HG02840 (cell line): ENCODE measurements around the gene TRAF7.

Source experiments
- ATAC-seq: cut with Tn5 transposase; IDR thresholded peaks from one replicate; pipeline ENCODE4 v1.9.1; 2021; ENCODE audit warnings: mild to moderate bottlenecking, moderate library complexity, moderate number of reproducible peaks; ENCODE audit not compliant: unreplicated experiment, low FRiP score

The TRAF7 gene

DNA sequence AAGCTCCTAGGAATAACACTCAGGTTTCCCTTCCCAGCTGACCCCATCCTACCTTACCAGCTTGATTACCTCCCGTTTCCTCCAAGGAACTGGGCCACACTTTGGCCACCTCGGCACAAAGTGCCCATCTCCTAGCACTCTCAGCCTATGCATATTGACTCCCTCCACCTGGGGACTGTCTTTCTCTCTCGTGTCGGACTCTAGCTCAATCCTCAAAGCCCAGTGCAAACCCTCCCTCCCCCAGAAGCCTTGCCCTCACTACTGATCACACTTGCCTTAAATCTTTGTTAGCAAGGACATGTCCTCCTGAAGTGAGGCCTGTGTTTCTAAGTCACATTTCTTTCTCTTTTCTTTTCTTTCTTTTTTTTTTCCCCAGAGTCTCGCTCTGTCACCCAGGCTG lies 9.7 kb upstream of the TRAF7 start:
- no peak for ATAC-seq

DNA sequence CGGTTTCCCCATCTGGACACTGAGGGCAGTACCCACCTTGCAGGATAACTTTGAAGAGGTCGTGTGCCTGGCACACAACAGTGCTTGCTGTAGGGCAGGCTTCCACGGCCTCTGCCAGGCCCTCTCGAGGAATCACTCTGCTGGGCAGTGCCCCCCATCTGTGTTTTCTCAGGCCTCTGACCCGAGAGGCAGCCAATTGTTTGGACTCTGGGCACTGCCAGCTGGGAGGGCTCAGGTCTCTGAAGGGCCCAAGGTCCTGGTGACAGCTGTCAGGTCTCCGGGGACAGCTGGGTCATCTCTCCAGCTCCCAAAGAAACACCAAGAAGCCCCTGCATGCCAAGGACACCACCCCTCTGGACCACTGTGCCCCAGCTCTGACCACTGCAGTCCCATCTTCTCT lies 8.2 kb upstream of the TRAF7 start:
- ATAC-seq: no peak

DNA sequence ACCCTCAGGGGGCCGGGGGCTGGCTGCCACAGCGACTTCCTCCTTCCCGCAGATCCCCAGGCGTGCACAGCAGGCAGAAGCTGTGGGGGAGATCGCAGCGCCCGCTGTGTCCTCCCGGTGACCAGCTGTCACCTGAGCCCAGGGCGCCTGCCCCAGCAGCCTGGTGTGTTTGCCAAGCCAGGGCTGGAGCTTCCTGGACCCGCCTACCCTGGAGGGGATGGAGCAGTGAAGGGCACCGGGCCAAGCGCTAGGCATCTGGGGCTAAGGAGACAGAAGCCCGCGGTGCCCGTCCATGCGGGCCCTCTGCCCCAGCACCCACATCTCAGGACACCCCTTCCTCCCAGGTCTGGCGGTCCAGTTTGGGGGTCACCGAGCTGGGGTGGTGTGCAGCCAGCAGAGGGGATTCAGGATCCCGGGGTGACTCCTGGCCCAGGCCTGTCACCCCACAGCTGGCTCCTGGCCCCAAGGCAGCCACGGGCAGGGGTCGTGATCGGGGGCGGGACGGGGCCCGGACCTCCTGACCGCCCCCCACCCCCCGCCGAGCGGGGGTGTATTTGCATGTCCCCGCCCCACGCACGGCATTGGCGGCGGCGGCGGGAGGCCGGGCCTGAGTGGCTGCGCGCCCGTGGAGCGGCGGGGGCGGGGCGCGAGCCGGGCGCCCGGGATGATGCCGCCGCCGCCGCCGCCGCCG lies 7.5 kb upstream of the TRAF7 start, which contains the start of gene RAB26:
Gene RAB26, plus strand, starts transcription at position 645 of the 691 bp plus-strand sequence. CDS start 159 bp downstream, outside the sequence.
- no peak for ATAC-seq

DNA sequence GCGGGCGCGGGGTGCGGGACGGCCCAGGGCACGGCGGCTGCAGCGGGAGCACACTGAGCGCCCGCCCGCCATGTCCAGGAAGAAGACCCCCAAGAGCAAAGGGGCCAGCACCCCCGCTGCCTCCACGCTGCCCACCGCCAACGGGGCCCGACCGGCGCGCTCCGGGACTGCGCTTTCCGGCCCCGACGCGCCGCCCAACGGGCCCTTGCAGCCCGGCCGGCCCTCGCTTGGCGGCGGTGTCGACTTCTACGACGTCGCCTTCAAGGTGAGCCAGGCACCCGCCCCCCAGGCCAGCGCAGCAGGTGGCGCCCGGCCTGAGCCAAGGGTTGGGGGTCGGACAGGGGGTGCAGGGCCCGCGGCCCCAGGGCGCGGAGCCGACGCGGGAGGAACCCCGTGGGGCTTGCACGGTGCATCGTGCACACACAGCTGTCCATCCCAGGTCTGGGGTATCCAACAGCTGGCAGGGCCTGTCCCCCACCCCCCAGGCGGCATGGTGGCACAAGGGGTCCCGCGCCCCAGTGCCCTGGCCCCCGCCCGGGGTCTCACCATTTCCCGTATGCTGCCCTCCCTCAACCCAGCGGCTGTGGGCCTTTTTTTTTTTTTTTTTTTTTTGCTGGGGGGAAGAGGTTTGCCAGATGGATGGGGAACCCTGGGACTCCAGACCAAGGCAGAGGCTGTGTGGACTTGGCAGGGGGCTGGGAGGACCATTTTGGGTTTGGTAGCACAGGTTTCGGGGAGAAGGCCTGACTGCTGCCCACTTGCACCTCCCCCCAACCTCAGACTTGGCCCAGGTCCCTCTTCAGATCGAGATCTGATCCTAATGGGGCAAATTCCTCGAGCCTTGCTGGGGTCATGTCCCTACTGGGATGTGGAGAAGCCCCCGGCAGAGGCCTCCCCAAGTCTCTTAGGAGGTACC lies 6.6 kb upstream of the TRAF7 start:
- no peak for ATAC-seq

DNA sequence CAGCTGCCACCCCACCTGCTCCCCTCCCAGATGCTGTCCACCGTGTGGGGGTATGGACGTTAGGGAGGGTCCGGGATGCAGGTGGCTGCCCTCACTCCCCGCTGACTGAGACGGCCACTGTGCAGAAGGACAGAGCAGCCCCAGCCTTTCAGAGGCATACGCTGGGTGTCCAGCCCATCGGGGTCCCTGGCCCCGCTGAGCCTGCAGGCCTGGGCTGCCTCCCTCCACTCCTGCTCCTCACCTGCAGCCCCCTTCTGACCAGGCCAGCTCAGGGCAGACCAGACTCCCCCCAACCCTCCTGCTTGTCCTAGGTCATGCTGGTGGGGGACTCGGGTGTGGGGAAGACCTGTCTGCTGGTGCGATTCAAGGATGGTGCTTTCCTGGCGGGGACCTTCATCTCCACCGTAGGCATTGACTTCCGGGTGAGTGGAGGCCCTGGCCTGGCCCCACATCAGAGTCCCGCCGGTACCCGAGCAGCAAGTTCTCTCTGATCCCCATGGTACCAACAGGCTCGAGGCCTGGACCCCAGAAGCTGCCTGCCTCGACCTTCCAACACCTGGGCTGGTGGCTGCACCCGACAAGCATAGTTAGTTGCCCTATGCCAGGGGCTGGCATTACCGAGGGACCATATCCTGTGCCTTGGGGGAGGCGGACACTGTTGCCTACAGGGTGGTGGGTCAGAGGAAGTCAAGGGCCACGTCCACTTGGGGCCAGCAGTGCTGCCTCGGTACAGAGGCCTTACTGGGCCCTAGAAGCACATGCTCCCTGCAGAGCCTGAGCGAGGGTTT lies 5.8 kb upstream of the TRAF7 start:
- ATAC-seq: no peak

DNA sequence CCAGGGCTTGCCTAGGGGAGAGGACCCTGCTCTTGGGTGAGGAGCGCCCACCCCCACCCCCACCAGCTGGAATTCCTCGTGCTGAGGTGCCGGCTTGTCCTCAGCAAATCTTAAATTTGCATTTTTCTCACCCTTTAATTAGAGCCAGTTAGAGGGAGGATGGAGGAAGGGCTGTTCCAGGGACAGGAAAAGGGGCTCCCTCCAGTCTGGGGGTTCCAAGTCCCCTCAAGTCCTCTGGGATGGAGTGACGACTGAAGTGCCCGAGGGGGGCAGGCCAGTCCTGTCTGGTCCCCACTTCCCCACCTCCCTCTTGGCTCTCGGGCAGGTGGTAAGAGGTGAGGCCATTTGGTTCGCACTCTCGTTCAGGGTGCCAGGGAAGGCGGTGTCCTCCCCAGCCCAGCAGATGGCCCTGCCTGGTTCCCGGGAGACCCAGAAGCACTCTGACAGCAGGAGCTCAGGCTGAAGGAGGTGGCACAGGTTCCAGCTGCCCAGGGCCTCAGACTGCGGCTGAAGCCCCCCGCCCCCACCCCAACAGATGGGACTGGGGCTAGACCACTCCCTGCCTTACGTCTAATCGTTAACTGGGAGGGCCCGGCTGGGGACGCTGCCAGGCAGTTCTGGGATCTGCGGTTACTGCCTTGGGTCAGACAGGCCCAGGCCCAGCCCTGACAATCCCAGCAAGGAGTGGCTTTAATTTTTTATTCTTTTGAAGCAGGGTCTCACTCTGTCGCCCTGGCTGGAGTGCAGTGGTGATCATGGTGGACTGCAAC lies 5.0 kb upstream of the TRAF7 start:
- ATAC-seq: no peak

DNA sequence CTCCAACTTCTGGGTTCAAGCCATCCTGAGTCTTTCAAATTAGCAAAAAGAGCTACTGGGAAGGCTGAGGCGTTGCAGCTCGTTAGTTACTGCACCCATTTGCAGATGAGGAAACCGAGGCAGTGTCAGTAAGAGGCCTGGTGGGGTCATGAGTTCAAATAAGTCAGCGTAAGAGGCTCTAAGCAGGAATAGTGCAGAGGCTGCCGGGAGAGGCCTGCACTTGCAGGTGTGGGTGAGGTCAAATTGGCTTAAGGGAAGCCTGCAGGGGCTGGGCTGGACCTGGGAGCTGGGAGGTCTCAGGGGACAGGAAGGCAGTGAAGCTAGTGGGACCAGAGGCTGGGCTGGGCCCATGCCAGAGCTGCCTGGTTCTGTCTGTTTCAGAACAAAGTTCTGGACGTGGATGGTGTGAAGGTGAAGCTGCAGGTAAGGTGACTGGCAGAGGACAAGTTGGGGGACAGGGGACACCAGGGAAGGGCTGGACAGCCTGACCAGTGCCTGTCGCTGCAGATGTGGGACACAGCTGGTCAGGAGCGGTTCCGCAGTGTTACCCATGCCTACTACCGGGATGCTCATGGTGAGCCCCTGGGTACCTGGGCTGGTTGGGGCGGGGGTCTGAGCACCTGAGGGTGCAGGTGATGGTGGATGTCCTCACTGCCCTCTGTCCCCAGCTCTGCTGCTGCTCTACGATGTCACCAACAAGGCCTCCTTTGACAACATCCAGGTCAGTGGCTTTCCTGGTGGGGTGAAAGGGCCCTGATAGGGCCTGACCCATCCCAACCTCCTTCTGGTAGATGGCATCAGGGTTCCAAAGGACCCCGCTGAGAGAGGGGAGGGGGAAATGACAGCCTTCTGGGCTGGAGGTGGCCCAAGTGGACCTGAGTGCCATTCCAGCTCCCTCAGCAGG lies 4.1 kb upstream of the TRAF7 start:
- ATAC-seq: no peak

DNA sequence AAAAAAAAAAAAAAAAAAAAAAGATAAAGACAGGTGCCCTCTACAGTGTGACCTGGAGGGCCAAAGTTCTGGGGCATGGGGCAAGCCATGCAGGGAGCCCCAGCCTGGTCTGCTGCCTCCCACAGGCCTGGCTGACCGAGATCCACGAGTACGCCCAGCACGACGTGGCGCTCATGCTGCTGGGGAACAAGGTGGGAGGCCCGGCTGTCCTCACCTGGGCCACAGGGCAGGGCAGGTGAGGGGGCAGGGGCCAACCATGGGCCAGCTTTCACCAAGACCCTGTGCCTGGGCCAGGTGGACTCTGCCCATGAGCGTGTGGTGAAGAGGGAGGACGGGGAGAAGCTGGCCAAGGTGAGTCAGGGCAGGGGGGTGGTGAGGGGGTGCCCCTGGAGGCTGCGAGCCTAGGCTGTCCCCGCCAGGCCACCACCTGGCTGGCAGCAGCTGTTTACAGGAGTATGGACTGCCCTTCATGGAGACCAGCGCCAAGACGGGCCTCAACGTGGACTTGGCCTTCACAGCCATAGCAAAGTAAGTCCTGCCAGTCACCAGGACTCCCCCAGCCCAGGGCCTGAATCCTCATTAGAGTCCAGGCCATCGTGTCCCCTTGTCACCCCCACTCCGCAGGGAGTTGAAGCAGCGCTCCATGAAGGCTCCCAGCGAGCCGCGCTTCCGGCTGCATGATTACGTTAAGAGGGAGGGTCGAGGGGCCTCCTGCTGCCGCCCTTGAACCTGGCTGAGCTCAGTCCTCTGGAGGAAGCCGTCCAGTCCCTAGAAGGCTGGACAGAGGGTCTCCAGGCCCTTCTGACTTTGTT lies 2.7 kb upstream of the TRAF7 start:
- ATAC-seq: no peak

DNA sequence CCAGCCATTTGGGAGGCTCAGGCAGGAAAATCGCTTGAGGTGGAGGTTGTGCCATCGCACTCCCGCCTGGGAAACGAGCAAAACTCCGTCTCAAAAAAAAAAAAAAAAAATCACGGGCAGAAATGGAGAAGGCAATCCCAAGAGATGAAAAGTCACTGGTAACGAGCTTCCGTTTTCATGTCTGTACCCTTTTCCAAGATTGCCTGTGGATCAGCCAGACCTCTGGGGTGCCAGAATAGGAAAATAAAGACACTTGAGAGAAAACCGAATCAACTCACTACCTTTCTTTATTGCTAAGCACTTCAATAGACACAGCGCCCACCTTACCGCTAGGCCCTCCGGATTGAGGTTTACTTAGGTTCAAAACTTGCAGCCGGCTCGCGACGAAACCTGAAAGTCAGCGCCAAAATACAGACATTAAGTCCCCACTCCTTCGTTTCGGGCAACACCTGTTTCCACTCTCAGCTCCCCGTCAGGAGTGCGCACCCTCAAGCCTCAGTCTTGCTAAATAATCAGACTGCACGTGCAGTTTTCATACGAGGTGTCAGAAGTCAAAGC lies 970 bp upstream of the TRAF7 start:
- ATAC-seq: no peak

DNA sequence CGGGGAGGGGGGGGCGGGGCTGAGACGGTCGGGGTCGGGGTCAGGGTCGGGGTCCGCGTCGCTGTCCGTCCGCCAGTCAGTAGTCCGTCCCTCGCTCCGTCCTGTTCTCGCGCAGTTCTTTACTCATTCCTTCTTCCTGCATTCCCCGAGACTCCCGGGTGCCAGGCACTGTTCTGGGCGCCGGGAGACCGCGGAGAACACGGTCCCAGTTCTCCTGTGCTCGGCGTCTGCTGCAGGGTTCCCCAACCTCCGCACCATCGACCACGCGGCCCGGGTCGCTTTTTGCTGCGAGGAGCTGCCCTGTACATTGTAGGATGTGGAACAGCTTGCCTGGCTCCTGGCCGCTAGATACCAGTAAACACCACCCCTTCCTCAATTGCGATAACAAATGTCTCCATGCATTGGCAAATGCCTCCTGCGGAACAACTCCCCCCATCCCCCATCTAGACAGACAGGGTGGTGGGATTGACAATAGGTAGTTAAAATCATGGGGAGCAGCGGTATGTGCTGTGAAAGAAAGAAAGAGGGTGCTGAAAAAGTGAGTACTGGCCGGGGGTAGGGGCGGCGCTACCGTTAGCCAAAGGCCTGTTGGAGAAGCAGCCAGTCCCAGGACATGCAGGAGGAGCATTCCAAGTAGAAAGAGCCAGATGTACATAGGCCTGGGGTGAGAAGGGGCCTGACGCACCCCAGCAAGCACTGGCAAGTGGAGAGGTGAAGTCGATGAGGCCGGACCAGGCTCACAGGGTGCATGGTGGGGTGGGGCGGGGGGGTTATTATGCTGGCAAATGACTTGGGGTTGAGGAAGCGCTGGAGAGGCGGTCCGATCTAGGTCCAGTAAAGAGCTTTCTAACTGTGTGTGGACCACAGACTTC lies 631 bp downstream of the TRAF7 start:
- no peak for ATAC-seq

DNA sequence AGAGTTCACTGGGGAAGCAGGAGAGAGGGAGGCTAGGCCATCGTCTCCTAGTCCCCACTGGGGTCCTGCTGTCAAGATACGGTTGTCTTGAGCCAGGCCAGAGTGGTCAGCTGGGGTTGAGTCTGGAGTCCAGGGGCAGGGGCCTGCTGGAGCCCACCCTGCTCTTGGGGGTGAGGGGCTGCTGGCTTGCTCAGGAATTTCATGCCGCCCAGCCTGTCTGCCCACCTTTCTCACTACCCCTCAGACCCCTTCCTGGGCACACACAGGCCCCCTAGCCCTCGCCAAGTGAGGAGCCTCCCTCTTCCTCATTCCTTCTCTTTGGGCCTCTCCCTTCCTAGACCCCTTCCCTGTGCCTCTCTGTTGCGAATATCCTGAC lies 1.3 kb downstream of the TRAF7 start:
- no peak for ATAC-seq

DNA sequence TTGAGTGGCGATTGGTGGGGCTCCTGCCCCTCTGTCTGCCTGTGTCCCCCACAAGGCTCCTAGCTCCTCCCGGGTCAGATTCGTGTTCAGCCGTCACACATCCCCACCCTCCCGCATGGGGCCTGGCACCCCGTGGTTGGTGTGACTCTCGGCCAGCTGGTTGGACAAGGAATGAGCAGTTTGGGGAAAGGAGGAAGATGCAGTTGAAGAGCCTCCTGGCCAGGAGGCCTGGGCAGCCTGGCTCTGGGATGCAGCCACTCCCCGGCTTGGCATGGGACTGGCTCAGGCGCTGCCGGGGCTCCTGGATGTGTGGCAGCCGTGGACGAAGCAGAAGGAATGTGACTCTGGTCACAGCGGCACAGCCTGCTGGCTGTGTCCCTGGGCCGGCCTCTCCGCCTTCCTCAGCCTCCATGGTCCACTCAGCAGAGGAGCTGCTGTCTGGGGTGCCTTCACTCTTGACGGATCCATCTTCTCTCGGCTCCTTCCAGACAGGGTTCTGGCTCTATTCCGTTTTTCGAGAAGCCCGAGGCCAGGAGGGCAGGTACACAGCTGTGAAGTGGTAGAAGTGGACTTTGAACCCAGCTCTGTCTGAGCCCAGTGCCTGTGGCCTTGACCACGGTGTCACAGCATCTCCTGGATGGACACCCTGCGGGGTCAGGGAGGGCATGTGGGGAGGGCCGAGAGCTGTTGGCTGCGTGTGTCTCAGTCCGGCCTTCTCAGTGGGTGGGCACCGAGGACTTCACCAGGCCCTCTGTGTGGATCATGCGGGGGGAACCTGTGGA lies 2.1 kb downstream of the TRAF7 start:
- ATAC-seq: no peak

DNA sequence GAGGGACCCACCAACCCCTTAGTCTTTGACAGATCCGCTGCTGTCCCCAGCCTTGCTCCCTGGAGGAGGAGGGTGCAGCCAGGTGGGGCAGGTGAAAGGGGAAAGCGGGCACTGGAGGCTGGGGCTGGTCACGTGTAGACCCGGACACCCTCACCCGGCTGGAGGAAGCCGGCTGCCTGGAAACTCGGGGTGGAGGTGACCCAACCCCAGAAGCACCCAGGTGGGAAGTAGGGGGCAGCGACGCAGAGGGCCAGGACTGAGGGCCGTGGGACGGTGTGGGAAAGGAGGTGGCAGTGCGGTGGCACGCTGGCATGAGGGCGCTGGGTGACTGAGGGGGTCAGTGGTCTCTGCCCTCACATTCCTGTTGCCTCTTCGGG lies 2.7 kb downstream of the TRAF7 start:
- no peak for ATAC-seq

DNA sequence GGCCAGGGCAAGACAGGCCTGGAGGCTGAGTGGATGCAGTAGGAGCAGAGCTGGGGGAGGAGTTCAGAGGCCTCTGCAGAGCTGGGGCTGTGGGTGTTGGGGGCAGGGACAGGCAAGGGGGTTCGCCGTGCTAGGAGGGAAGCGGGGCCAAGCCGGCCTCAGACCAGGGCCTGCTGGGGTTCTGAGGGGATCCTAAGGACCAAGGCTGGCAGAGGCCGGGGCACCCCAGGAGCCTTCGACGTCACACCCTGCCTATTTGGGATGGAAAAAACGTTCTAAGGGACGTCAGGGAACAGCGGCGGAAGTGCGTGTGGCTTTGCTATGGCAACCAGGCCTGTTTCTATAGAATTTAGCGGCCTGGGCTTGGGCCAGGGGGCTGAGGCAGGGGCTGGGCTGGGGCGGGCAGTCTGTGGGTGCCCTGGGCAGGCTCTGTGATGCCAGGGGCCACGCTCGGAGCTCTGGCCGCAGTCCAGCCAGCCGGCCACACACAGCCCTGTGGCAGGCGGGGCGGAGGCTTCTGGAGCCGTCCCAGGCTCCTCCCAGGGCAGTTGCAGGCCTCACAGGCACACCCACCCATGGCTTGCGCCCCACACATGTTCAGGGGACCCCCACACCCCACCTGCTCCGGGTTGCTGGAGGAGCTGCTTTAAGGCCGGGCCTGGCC lies 3.7 kb downstream of the TRAF7 start:
- ATAC-seq: no peak

DNA sequence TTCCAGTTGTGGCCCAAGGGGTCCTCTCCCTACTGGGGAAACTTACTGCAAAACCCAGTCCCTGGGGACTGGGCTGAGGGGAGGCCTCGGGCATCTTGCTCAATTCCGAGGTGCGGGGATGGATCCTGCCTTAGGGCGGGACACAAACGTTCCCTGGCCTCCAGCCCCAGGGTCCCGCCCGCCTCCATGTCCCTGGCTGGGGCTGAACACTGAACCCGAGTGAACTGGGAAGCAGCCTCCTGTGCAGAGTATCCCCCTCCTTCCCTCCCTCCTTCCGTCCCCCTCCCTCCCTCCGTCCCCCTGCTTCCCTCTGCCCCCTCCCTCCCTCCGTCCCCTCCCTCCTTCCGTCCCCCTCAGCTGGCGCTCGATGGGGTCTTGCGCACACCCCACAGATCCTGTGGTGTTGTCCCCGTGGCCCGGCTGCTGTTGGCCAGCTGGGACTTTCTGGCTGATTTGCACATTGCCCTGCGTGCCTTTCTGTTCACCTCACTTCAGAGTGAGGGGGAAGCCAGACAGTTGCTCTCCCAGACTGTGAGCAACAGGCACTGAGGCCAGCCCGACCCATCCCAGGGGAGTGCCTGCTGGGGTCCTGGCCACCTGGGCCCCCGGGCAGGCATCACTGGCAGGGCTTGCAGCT lies 5.5 kb downstream of the TRAF7 start:
- no peak for ATAC-seq

DNA sequence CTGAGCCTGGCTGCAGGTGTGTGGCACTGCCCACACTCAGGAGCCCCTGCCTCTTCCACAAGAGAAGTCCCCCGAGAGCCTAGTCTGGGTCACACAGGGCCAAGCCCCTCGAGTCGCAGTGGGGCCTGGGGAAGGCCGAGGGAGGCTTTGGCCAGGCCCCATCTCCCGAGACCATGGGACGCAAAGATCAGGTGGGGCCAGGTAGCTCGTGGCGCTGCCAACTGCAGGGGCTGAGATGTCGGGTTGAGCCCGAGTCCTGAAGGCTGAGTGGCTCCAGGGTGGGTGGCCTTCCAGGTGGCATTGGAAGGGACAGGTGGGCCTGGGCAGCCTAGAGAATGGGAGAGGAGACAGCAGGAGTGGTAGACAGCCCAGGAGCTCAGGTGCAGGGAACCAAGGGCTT lies 6.3 kb downstream of the TRAF7 start:
- no peak for ATAC-seq
